GM18519 (cell line): ENCODE data around the gene MAMLD1.

Experiments
- ATAC-seq: cut with Tn5 transposase; IDR thresholded peaks from one replicate; pipeline ENCODE4 v1.9.1; 2021; ENCODE audit warnings: mild to moderate bottlenecking, moderate library complexity; ENCODE audit not compliant: unreplicated experiment, low FRiP score

The MAMLD1 gene

DNA sequence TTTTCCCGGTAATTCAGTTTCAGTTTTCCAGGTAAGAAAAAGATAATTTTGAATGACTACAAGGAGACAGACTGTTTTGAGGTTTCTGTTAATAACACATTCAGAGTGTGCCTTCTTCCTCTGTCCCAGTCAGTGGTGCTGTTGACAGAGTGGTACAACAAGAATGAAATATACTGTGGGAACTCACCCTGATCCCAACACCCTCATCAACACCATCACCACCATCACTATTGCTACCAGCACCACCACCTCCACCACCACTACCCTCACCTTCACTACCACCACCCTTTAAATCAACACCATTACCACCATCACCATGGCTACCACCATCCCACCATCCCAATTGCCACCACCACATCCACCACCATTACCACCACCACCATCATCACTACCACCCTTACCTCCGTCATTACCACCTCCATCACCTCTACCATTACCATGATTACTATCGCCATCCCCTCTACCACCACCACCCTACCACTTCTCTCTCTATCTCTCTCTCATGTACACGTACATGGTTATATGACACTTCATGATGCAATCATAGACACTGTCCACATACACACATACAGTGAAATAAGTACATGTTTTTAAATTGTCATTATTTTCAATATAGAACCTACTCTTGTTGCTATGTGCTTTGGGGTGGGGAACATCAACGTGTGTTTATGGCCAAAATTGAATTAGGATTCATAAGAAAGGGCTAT lies 91.5 kb downstream of the MAMLD1 start:
- ATAC-seq = no peak

DNA sequence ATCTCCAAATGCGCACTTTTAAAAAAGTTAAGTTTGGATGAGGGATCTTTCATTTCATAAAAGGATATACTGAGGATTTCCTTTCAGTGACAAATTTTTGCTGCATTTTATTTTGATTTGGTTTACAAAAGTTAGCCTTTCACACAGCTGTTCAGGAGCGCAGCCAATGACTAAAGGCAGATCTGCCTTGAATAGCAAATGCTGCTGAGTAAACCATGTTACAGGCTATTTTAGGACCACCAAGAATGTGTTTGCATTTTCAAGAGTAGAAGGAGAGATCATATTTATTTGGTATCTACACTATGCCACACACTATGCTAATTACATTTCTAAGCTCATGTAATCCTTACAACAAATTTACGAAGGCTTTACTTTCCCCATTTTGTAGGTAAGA lies 92.1 kb downstream of the MAMLD1 start:
- no peak for ATAC-seq

DNA sequence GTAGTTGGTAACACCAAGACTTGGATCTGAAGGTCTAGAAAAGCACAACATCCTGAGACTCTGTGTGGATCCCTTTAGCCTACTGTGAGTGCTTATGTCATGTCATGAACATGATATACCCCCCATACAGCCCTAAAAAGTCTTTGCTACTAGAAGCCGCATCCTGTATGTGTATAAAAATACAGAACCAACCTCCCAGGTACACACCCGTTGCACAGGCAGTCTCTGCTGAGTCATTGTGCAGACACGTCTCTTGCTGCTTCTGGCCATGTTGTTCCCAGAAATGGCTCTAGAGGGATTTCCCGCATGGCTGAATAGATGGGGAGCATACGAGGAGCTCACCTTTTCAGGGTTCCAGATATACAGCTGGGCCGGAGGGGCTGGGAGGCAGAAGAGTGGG lies 93.3 kb downstream of the MAMLD1 start:
- ATAC-seq = no peak

DNA sequence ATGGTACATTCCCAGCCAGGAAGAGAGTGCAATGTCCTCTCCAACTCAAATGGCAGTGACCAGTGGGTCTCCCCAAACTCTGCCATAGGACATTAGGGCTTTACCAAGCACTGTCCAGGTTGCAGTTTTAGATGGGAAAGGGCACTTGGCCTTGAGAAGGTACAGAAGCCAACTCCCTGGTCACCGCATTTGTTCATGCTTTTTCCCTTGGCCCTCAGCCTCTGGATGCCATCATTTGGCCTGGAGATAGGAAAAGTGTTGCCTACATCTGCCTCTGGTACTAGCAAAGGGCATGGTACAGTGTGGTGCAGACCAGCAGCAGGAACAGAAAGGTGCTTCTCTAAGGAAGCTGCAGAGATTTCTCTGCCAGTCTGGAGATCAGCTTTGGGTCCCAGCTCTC lies 93.8 kb downstream of the MAMLD1 start:
- no peak for ATAC-seq

DNA sequence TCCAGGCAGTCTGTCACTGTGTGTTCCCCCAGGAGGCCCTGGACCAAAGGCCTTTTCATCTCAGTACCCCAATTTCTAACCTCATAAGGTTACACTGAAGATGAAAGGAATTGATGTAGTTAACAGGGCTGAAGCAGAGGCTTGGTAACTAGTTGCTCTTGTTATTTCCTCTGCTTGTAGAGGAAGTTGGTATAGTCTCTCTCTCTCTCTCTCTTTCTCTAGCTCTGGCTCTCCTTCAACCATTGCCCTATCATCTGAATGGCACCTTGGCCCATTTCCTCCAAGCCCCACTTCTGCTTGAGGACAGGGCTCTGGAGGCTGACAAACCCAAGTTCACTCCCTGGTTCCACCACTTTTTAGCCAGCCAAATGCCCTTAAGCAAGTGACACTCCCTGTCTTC lies 96.1 kb downstream of the MAMLD1 start:
- no peak for ATAC-seq

GRCh38 chrX:150460063-150460462 lies 96.9 kb downstream of the MAMLD1 start:
- no peak for ATAC-seq

DNA sequence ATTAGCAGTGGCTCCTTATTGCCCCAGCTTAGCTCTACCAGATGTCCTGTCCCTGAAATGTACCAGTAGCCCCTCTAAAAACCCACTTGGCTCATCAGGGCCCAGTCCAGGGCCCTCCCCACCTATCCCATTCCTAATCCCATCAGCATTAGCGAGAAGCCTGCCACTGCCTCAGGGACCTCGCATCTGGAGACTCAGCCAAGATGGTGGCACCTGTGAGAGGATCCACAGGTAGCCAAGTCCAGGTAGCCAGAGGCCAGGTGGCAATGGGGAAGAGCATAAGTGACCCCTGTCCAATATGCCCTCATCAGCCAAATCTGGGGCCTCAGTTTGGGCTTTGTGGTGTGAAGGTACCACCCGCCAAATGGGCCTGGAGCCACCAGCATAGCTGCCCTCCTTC lies 97.7 kb downstream of the MAMLD1 start:
- ATAC-seq = no peak

DNA sequence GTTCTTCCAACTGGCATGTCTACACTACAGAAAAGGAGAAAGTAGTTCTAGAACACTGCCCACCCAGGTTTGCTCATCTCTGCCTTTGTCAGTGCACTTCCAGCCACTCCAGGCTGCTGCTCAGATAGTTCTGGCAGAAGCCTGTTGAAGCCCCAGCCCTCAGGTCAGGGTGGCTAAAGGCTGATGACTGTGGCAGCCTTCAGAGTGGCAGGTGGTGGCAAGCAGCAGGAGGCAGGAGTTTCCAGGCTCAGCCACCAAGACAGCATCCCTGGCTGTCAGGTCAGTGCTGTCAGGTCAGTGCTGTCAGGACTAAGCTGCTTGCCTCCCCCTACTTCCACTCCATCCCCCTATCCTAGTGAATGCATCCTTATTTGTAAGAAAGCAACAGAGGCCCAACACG lies 100.4 kb downstream of the MAMLD1 start:
- ATAC-seq = no peak

DNA sequence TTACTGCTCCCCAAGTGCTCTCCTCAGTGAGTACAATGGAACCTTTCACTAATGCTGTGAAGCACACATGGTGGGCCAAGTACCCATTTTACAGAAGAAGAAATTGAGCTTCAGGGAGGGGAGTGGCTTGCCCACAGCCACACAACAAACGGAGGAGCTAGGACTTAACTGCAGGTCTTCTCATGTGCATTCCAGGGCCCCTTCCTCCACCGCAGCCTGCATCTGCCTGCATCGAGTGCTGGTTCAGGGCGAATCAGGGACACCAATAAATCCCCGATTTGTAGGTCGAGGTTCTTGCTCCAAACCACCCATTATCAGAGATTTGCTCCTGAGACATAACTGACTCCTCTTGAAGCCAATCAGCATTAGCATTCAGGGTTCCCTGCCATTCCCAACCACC lies 100.9 kb downstream of the MAMLD1 start:
- ATAC-seq = no peak

GRCh38 chrX:150465326-150465725 lies 102.2 kb downstream of the MAMLD1 start:
- ATAC-seq = no peak

- no peak for ATAC-seq
These were observed 103.0 kb downstream of the MAMLD1 start for GRCh38 chrX:150465881-150466775.

DNA sequence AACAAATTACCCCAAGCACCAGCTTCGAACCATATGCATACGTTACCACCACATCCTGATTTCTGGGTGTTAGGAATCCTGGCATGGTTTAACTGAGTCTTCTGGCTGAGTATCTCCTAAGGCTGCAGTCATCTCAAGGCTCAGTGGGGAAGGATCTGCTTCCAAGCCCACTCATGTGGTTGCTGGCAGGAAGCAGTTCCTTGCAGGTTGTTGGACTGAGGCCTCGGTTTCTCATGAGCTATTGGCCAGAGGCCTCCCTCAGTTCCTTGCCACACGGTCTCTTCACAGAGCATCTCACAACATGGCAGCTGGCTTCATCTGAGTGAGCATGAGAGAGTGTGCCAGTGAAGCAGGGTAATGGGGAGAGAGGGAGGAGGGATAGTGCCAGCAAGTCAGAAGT lies 109.2 kb downstream of the MAMLD1 start:
- no peak for ATAC-seq

DNA sequence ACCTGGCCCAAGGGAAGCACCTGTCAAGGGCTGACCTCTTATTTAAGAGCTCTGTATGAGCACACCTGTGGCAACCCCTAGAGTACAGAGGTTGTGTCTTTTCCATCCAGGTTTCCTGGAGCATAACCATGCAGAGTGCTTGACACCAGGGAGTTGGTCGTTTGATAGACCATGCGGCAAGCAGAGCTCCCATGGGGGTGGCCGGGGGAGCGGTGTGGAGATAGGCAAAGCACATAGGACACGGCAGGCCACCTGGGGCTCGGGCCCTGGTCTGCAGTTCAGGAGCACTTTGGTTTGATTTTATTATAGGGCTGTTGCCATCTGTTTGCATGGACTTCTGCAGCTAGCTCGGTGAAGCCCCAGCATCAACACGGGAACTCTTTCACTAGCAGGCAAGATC lies 110.3 kb downstream of the MAMLD1 start:
- ATAC-seq = no peak

DNA sequence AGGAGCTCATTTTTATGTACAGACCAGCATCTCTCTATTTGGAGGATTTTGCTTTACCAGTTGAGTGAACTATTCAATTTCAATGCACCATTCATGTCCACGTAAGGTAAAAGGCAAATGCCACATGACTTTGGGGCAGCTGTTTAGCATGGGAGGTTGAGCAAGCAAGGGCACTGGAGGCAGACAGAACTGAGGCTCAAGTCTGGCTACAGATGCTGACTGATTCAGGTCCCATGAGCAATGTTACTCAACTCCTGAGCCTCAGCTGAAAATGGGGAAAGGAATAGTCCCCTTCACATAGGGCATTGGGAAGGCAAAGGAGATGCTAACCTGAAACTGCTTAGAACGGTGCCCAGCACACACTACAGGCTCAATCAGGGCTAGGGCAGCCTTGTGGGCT lies 112.3 kb downstream of the MAMLD1 start:
- ATAC-seq = no peak

DNA sequence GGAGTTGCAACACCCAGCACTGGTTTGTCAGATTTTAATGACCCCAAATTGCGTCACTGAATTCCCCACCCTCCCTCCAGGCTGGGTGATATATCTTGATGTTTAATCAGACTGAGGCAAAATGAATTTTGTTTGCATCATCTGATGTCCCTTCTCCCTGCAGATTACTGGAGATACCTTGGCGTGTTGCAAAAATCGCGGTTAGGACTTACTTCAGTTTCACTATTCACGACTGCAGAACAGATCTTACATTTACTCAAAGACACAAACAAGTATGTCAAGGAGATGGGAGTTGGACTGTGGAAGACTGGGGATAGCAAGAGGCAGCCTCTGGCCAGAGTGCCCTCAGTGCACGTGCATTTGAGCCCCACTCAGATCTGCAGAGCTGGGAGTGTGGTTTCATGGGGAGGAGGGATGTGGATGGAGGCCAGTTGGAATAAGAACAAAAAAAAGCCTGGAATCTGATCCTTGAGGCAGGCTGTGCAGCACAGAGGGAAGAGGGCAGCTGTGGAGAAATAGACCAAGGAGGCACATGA lies 113.1 kb downstream of the MAMLD1 start:
- no peak for ATAC-seq

GRCh38 chrX:150477371-150477770 lies 114.3 kb downstream of the MAMLD1 start:
- ATAC-seq = no peak

DNA sequence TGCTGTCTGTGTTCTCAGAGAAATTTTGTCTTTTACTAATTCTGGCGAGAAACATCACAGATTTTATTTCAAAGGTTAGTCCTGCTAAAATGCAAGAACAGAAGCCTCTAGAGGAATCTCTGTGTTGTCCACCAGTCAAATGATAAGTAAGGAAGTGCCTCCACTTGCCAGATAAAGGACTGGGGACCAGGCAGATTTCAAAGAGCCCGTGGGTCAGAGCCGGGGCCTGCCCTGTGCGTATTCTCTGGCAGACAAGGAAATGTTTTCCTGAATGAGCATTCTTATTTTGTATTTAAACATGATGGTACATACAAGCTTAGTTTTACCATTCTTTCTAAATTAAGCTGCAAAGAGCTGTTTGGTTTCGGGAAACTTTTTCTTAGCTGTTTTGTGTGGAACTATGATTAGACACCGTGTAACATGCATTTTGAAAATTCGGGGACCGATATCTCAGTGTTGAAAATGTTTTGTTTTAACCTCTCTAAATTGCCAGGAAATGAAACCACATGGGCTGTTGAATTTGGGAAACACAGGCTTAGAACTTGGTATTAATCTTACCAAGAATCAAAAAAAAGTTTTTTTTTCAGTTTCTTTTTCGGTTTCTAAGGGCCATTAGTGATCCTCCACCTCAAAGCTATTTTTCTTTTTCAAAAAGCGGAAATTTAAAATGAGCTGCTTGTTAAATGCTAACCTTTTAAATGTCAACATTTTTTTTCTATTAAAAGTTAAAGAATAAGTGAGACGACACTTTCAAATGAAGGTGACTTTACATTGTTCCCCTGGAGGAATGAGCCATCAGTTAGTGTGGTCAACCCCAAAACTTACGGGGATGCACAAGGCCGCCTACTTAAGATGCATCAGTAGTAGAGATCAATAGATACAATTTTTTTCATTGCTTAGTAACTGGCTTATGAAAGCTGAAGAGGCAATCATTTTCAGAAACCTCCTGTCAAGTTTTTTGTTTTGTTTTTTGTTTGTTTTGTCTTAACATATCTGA lies 115.7 kb downstream of the MAMLD1 start:
- ATAC-seq = no peak

- peak; percentile 72 for ATAC-seq
These were observed 119.6 kb downstream of the MAMLD1 start for GRCh38 chrX:150482537-150483206.

- no peak for ATAC-seq
These were observed 120.4 kb downstream of the MAMLD1 start for GRCh38 chrX:150483356-150483985.
